HCT116 (cell line): ENCODE results near the gene HOXB7. TPM values are rescaled to one million over a fixed set of nuclear protein-coding genes. Genes with fewer than 3 reads are reported as not detected.

Experiments
- ATAC-seq: fragments of 200-7000 bp; cut with Tn5 transposase; 2 replicates; pipeline ENCODE4 v1.9.1; 2020; ENCODE audit warnings: mild to moderate bottlenecking, moderate library complexity
- BruUV-seq: library from RNA; stranded (reverse); fragments of 400-500 nt; replicated peaks from 2 replicates; lab custom pipeline; 2021; lab: Mats Ljungman, UMichigan
- CTCF ChIA-PET: fragments of 300-600 bp; sonication (Branson Sonifier 250); formaldehyde crosslinking; loops from one replicate; lab custom pipeline; 2021; ENCODE audit warnings: antibody characterized with exemption; lab: Charles Lee
- POLR2A ChIA-PET: fragments of 300-600, 350-600 bp; sonication (Branson Sonifier 250); formaldehyde crosslinking; loops from one replicate; lab custom pipeline; 2021; ENCODE audit warnings: antibody characterized with exemption; lab: Charles Lee
- RAD21 ChIA-PET, 2 experiments: fragments of 300-600 bp; sonication (Branson Sonifier 250); formaldehyde crosslinking; loops; one replicate each; lab custom pipeline; 2023; ENCODE audit warnings: low total read pairs in 2 of 2; ENCODE audit not compliant: uncharacterized antibody in 2 of 2, unreplicated experiment in 2 of 2, low non-redundant PET in 1 of 2; lab: Charles Lee
- DNase-seq: peaks from one replicate; pipeline ENCODE4 v3.0.0-alpha.2; 2010; ENCODE audit warnings: low read depth, low spot score
- H2AFZ ChIP-seq: fragments of 200-600 bp; shearing (Covaris generic), sonication (generic); 2 replicates; pipeline ENCODE4 v1.6.1; 2017; ENCODE audit warnings: low read depth, mixed run types, mixed read lengths, antibody characterized with exemption, low read length; ENCODE audit not compliant: poor library complexity, severe bottlenecking
- H3K27ac ChIP-seq: 2 replicates; pipeline ENCODE4 v1.5.1; 2012; ENCODE audit warnings: low read depth, low read length
- H3K27me3 ChIP-seq: fragments of 200-600 bp; sonication (generic); 2 replicates; pipeline ENCODE4 v1.6.1; 2016; ENCODE audit warnings: mixed run types, low read length, mixed read lengths; ENCODE audit not compliant: insufficient read depth
- H3K36me3 ChIP-seq, 2 experiments: fragments of 200-500 bp in 1 of 2; fragments of 200-600 bp in 1 of 2; sonication (Bioruptor generic) in 1 of 2; sonication (generic) in 1 of 2; 2 replicates each; pipeline versions ENCODE4 v1.5.1 to v1.6.1; 2014 to 2016; ENCODE audit warnings: low read length in 2 of 2, inconsistent platforms in 1 of 2, mixed read lengths in 1 of 2, mixed run types in 1 of 2; ENCODE audit not compliant: insufficient read depth in 2 of 2, control insufficient read depth in 1 of 2
- H3K4me1 ChIP-seq, 2 experiments: fragments of 200-600 bp in 1 of 2; sonication (generic) in 1 of 2; 2 replicates each; pipeline versions ENCODE4 v1.5.1 to v1.6.1; 2012 to 2017; ENCODE audit warnings: low read length in 2 of 2, inconsistent platforms in 1 of 2, mild to moderate bottlenecking in 1 of 2, mixed read lengths in 1 of 2, mixed run types in 1 of 2, moderate library complexity in 1 of 2; ENCODE audit not compliant: insufficient read depth in 2 of 2, control insufficient read depth in 1 of 2
- H3K4me2 ChIP-seq: fragments of 200-600 bp; sonication (generic); 2 replicates; pipeline ENCODE4 v1.6.1; 2017; ENCODE audit warnings: mixed run types, low read length, mixed read lengths
- H3K4me3 ChIP-seq, 2 experiments: fragments of 200-600 bp in 1 of 2; sonication (generic) in 1 of 2; replicated peaks in 1 of 2; 2 replicates each; pipeline ENCODE4 v1.5.1; 2011 to 2016; ENCODE audit warnings: low read length in 2 of 2, control low read depth in 1 of 2, low read depth in 1 of 2, mild to moderate bottlenecking in 1 of 2, mixed read lengths in 1 of 2, mixed run types in 1 of 2
- H3K79me2 ChIP-seq: fragments of 200-600 bp; sonication (generic); 2 replicates; pipeline ENCODE4 v1.6.1; 2017; ENCODE audit warnings: mild to moderate bottlenecking, mixed run types, low read length, moderate library complexity, mixed read lengths; ENCODE audit not compliant: insufficient read depth
- H3K9ac ChIP-seq: fragments of 200-600 bp; sonication (generic); 2 replicates; pipeline ENCODE4 v1.6.1; 2016; ENCODE audit warnings: low read length, mixed read lengths
- H3K9me2 ChIP-seq: fragments of 200-600 bp; sonication (generic), shearing (Covaris generic); 2 replicates; pipeline ENCODE4 v1.6.1; 2017; ENCODE audit warnings: mixed run types, mild to moderate bottlenecking, moderate library complexity; ENCODE audit not compliant: insufficient read depth
- H3K9me3 ChIP-seq, 2 experiments: fragments of 200-500 bp in 1 of 2; fragments of 200-600 bp in 1 of 2; sonication (Bioruptor generic) in 1 of 2; sonication (generic) in 1 of 2; 2 replicates each; pipeline ENCODE4 v1.6.1; 2014 to 2017; ENCODE audit warnings: low read length in 2 of 2, mixed read lengths in 2 of 2, inconsistent platforms in 1 of 2, low read depth in 1 of 2, mild to moderate bottlenecking in 1 of 2, mixed run types in 1 of 2, moderate library complexity in 1 of 2; ENCODE audit not compliant: control insufficient read depth in 1 of 2, insufficient read depth in 1 of 2
- H4K20me1 ChIP-seq: fragments of 200-600 bp; sonication (generic), shearing (Covaris generic); 2 replicates; pipeline ENCODE4 v1.6.1; 2017; ENCODE audit warnings: mixed run types, mild to moderate bottlenecking, moderate library complexity; ENCODE audit not compliant: insufficient read depth
- ATF3 ChIP-seq: IDR thresholded peaks from 2 replicates; pipeline ENCODE4 v1.6.1; 2012
- CBX3 ChIP-seq: IDR thresholded peaks from 2 replicates; pipeline ENCODE4 v1.6.1; 2012; ENCODE audit warnings: low read depth
- CEBPB ChIP-seq: IDR thresholded peaks from 2 replicates; pipeline ENCODE4 v1.6.1; 2012; ENCODE audit warnings: low read depth
- CTCF ChIP-seq, 3 experiments: fragments of 200-600 bp in 1 of 3; sonication (generic) in 1 of 3; IDR thresholded peaks in 2 of 3; conservative IDR thresholded peaks in 1 of 3; 2 replicates each; pipeline ENCODE4 v1.5.1; 2012 to 2017; ENCODE audit warnings: low read depth in 2 of 3, low read length in 2 of 3, antibody characterized with exemption in 1 of 3, borderline replicate concordance in 1 of 3, control low read depth in 1 of 3, mild to moderate bottlenecking in 1 of 3, mixed read lengths in 1 of 3, mixed run types in 1 of 3, moderate library complexity in 1 of 3; ENCODE audit not compliant: insufficient read depth in 1 of 3
- EZH2phosphoT487 ChIP-seq: fragments of 200-600 bp; IDR thresholded peaks from 2 replicates; pipeline ENCODE4 v1.6.1; 2018; ENCODE audit warnings: antibody characterized with exemption, borderline replicate concordance
- JUND ChIP-seq: IDR thresholded peaks from 2 replicates; pipeline ENCODE4 v1.6.1; 2012
- MAX ChIP-seq: IDR thresholded peaks from 2 replicates; pipeline ENCODE4 v1.6.1; 2012
- POLR2AphosphoS5 ChIP-seq: IDR thresholded peaks from 2 replicates; pipeline ENCODE4 v1.6.1; 2011; ENCODE audit warnings: mild to moderate bottlenecking, low read depth, low read length, moderate library complexity
- REST ChIP-seq: IDR thresholded peaks from 2 replicates; pipeline ENCODE4 v1.6.1; 2012; ENCODE audit warnings: low read depth
- SIN3A ChIP-seq: IDR thresholded peaks from 2 replicates; pipeline ENCODE4 v1.6.1; 2012; ENCODE audit warnings: low read depth
- SRF ChIP-seq: IDR thresholded peaks from 2 replicates; pipeline ENCODE4 v1.6.1; 2012; ENCODE audit warnings: low read depth
- TCF7L2 ChIP-seq: IDR thresholded peaks from 2 replicates; pipeline ENCODE4 v1.7.0; 2011; ENCODE audit warnings: borderline replicate concordance, inconsistent platforms; ENCODE audit not compliant: insufficient read depth, insufficient read length; ENCODE audit errors: extremely low read depth
- YY1 ChIP-seq: IDR thresholded peaks from 2 replicates; pipeline ENCODE4 v1.6.1; 2011; ENCODE audit warnings: low read length, low read depth, moderate library complexity, mild to moderate bottlenecking; ENCODE audit not compliant: insufficient replicate concordance; ENCODE audit errors: extremely low read depth
- intact Hi-C: fragments of 100-400 bp; cut with micrococcal nuclease; formaldehyde crosslinking; loops from 2 replicates; pipeline ENCODE4 v1.10.0; 2022
- total RNA-seq: library from RNA; stranded (reverse); gene quantifications from one replicate; pipeline ENCODE4 v1.2.1, GENCODE V29; 2021; ENCODE audit not compliant: unreplicated experiment

The HOXB7 gene
- total RNA-seq, 1 experiment from 2014 or later: 33.6 TPM

- Histone ChIP-seq H3K36me3 (peaks cover 0 to 15% of the 10 kb centered on the region in 2 experiments; a peak in 1 of 4 replicates), H3K9ac (peak overlapping the region; percentile 94), H3K79me2 (peaks cover 63% of the 10 kb centered on the region), H3K27ac (peak overlapping the region; percentile 99), H3K27me3 (no peaks in the 10 kb centered on the region), H3K4me3 (peak overlapping the region; percentile 96), H4K20me1 (no peaks in the 10 kb centered on the region), H3K9me3 (no peaks in the 10 kb centered on the region), H3K9me2 (no peaks in the 10 kb centered on the region), H3K4me2 (peak overlapping the region; percentile 90), H3K4me1 (peaks cover 9 to 30% of the 10 kb centered on the region in 2 experiments; a peak in 3 of 4 replicates), H2AFZ (no peak overlapping the region)
- intact Hi-C loops: no loop called here
- TF ChIP-seq SRF (no peak), CBX3 (no peak), EZH2phosphoT487 (no peak), TCF7L2 (no peak), YY1 (peak; percentile 59), POLR2AphosphoS5 (no peak), CEBPB (no peak)
- POLR2A ChIA-PET: interaction anchor here (1.0 kb wide), 1 partner anchor 19 kb away, joined by 3 read pairs; the partner anchor contains the start of gene HOXB9
- ATAC-seq: peak; percentile 1
- DNase-seq: no peak
- no TSS peak for BruUV-seq
- RAD21 ChIA-PET: no interaction called here
- CTCF ChIA-PET: interaction anchor here (0.8 to 0.9 kb wide), 2 partner anchors 9 to 239 kb away, joined by 3 to 4 read pairs; no protein-coding TSS in a partner anchor
These were observed 34.9 kb upstream of the HOXB7 start for GRCh38 chr17:48645639-48646182.

GRCh38 chr17:48644910-48645557 lies 34.2 kb upstream of the HOXB7 start:
- H3K9ac ChIP-seq: peak overlapping the region; percentile 94
- ChIA-PET CTCF (no interaction called here), RAD21 (no interaction called here), POLR2A (interaction anchor here (1.0 kb wide), 1 partner anchor 19 kb away, joined by 3 read pairs; the partner anchor contains the start of gene HOXB9)
- H3K27me3 ChIP-seq: no peaks in the 10 kb centered on the region
- ATAC-seq (no peak), DNase-seq (no peak)
- TSS peak; percentile 44 for BruUV-seq
- H3K79me2 ChIP-seq: peaks cover 70% of the 10 kb centered on the region
- no peak overlapping the region for H2AFZ ChIP-seq
- no peaks in the 10 kb centered on the region for H3K9me3 ChIP-seq
- H3K9me2 ChIP-seq: no peaks in the 10 kb centered on the region
- intact Hi-C loops: no loop called here
- peaks cover 9 to 37% of the 10 kb centered on the region in 2 experiments; a peak in 3 of 4 replicates for H3K4me1 ChIP-seq
- peak overlapping the region; percentile 90 for H3K4me2 ChIP-seq
- peak overlapping the region; percentile 96 for H3K4me3 ChIP-seq
- H3K36me3 ChIP-seq: peaks cover 0 to 15% of the 10 kb centered on the region in 2 experiments; a peak in 1 of 4 replicates
- H4K20me1 ChIP-seq: no peaks in the 10 kb centered on the region
- H3K27ac ChIP-seq: peak overlapping the region; percentile 99
- TF ChIP-seq ATF3: no peak
- TF ChIP-seq CTCF (IDR thresholded peaks at IDR 0.05 in 2 of 3, conservative IDR thresholded peaks at IDR 0.05 in 1 of 3; ENCODE audit: borderline replicate concordance in 1 of 3, insufficient read depth in 1 of 3, low read depth in 2 of 3, low read length in 2 of 3): no peak
- TF ChIP-seq MAX: no peak
- TF ChIP-seq JUND: no peak
- TF ChIP-seq REST: no peak
- TF ChIP-seq SIN3A: no peak
